Head of caudate nucleus (tissue), 42 donors: Measurements from ENCODE around the gene TRIP12.
"Not testable (repeated sequence)": the region's sequence is repeated elsewhere in the genome, so short reads cannot be mapped to it uniquely, and the experiment has no call there.

Experiments
- DNase-seq, 42 donors: peaks; one replicate each; pipeline versions ENCODE4 v3.0.0 to v3.0.0-alpha.2; 2020 to 2021; ENCODE audit warnings: mixed read lengths in 7 of 42
- intact Hi-C: fragments of 100-400 bp; cut with DNase I; formaldehyde crosslinking; loops from one replicate; pipeline ENCODE4 v1.15.0; 2022

The TRIP12 gene

GRCh38 chr2:229922449-229923386 is 909 bp upstream of the TRIP12 start, which contains the start of gene FBXO36:
Gene FBXO36 (plus strand): TSS chr2:229922503. CDS start chr2:229922514, 11 bp downstream.
- intact Hi-C loops: loop anchor here (5.0 kb wide), 1 partner anchor 120 kb away; no protein-coding TSS in a partner anchor
- DNase-seq: peak; percentile 82 to 96 (median 90)

GRCh38 chr2:229921101-229921891 is 513 bp downstream of the TRIP12 start:
- peak; percentile 61 to 93 (median 82) for DNase-seq
- intact Hi-C loops: loop anchor here (5.0 kb wide), 1 partner anchor 119 kb away; no protein-coding TSS in a partner anchor

- intact Hi-C loops: loop anchor here (5.0 kb wide), 1 partner anchor 118 kb away; no protein-coding TSS in a partner anchor
- peak in 13 of 42 donors; percentile 8 to 55 (median 19) for DNase-seq
These were observed 1.7 kb downstream of the TRIP12 start for GRCh38 chr2:229920011-229920641.

- DNase-seq: no peak
- intact Hi-C loops: no loop called here
These were observed 4.0 kb downstream of the TRIP12 start for GRCh38 chr2:229917793-229918192.

GRCh38 chr2:229914171-229914570 is 7.6 kb downstream of the TRIP12 start:
- intact Hi-C loops: no loop called here
- no peak for DNase-seq

GRCh38 chr2:229910832-229911412 is 10.9 kb downstream of the TRIP12 start:
- intact Hi-C loops: no loop called here

GRCh38 chr2:229910147-229910831 is 11.5 kb downstream of the TRIP12 start:
- DNase-seq: no peak
- intact Hi-C loops: no loop called here

More at GRCh38 chr2:229910832-229911412, 10.9 kb downstream of the TRIP12 start:
- DNase-seq: peak in 2 of 42 donors; percentile 24 to 28

GRCh38 chr2:229909090-229909489 is 12.7 kb downstream of the TRIP12 start:
- intact Hi-C loops: no loop called here
- no peak for DNase-seq

- intact Hi-C loops: no loop called here
- DNase-seq: peak in 1 of 42 donors; percentile 14
These were observed 16.2 kb downstream of the TRIP12 start for GRCh38 chr2:229905601-229906000.

GRCh38 chr2:229903037-229903436 is 18.8 kb downstream of the TRIP12 start:
- DNase-seq: no peak
- intact Hi-C loops: no loop called here

GRCh38 chr2:229901819-229902218 is 20.0 kb downstream of the TRIP12 start:
- no peak for DNase-seq
- intact Hi-C loops: no loop called here

GRCh38 chr2:229900514-229900913 is 21.3 kb downstream of the TRIP12 start:
- intact Hi-C loops, DNase-seq: not testable (repeated sequence)

- no peak for DNase-seq
- intact Hi-C loops: no loop called here
These were observed 21.8 kb downstream of the TRIP12 start for GRCh38 chr2:229900012-229900411.

GRCh38 chr2:229899604-229900003 is 22.2 kb downstream of the TRIP12 start:
- DNase-seq: no peak

GRCh38 chr2:229896857-229897256 is 25.0 kb downstream of the TRIP12 start:
- no peak for DNase-seq
- intact Hi-C loops: no loop called here

More at GRCh38 chr2:229899604-229900003, 22.2 kb downstream of the TRIP12 start:
- intact Hi-C loops: no loop called here

GRCh38 chr2:229889023-229889422 is 32.8 kb downstream of the TRIP12 start:
- no peak for DNase-seq
- intact Hi-C loops: no loop called here

GRCh38 chr2:229888031-229888430 is 33.8 kb downstream of the TRIP12 start:
- DNase-seq: no peak
- intact Hi-C loops: no loop called here

- DNase-seq: no peak
- intact Hi-C loops: no loop called here
These were observed 34.4 kb downstream of the TRIP12 start for GRCh38 chr2:229887441-229887840.
